A204.1 (cell line): ENCODE results near the gene LRIT1.

Experiments used
- FAIRE-seq: peaks from 2 replicates; lab custom pipeline; 2012; peaks lifted over from hg19 to GRCh38; lab: Jason Lieb, UNC

Gene LRIT1

GRCh38 chr10:84191106-84191505 is 50.2 kb downstream of the LRIT1 start:
- FAIRE-seq = no peak

- FAIRE-seq = no peak
Observed at GRCh38 chr10:84190621-84191020, 50.7 kb downstream of the LRIT1 start.

- no peak for FAIRE-seq
Observed at GRCh38 chr10:84188815-84189214, 52.5 kb downstream of the LRIT1 start.

- no peak for FAIRE-seq
Observed at GRCh38 chr10:84185526-84186175, 55.7 kb downstream of the LRIT1 start.

GRCh38 chr10:84184517-84184916 is 56.8 kb downstream of the LRIT1 start:
- no peak for FAIRE-seq

- FAIRE-seq = no peak
Observed at GRCh38 chr10:84181631-84182030, 59.7 kb downstream of the LRIT1 start.
